Lower leg skin (tissue), 4 donors: Measurements from ENCODE around the gene MAP2K6. TPM values are rescaled to one million over a fixed set of nuclear protein-coding genes. Genes with fewer than 3 reads are reported as not detected.

Experiments
- DNase-seq, 2 donors: peaks; one replicate each; pipeline ENCODE4 v3.0.0-alpha.2; 2019; ENCODE audit warnings: low spot score in 2 of 2
- H3K4me3 ChIP-seq: fragments of 200-600 bp; sonication (generic); 2 replicates; pipeline ENCODE4 v1.5.1; 2017; ENCODE audit warnings: mild to moderate bottlenecking, low read depth; ENCODE audit not compliant: poor library complexity, severe bottlenecking
- POLR2A ChIP-seq, 2 donors: fragments of 450-650 bp; IDR thresholded peaks; one replicate each; pipeline ENCODE4 v1.6.1; 2016 to 2017; ENCODE audit warnings: antibody characterized with exemption in 2 of 2, mild to moderate bottlenecking in 1 of 2, moderate library complexity in 1 of 2
- WGBS, 2 donors: methylation state at CpG; one replicate each; pipeline ENCODE4 v1.1.5; 2018; 5-methylcytosine and 5-hydroxymethylcytosine counted together
- intact Hi-C: fragments of 100-400 bp; cut with DNase I; formaldehyde crosslinking; loops from one replicate; pipeline ENCODE4 v1.15.0; 2023; ENCODE audit warnings: low total_unique reads
- total RNA-seq, 4 donors: library from RNA; depleted of rRNA; stranded (reverse); fragments of >200 nt; gene quantifications; one replicate each; pipeline ENCODE4 v1.1.0, GENCODE V29; 2016
- TF ChIP-seq, protein P1 (sequence below), 3 donors: fragments of 450-650 bp; IDR thresholded peaks; one replicate each; pipeline ENCODE4 v1.5.1; 2016; ENCODE audit warnings: antibody characterized with exemption in 3 of 3, mild to moderate bottlenecking in 3 of 3, moderate library complexity in 2 of 3

The MAP2K6 gene
- total RNA-seq, 4 donors from 2014 or later = 1.7 to 4.4 (median 2.0) TPM

GRCh38 chr17:69447726-69448125 lies 33.2 kb downstream of the MAP2K6 start:
- TF ChIP-seq, protein P1, sequence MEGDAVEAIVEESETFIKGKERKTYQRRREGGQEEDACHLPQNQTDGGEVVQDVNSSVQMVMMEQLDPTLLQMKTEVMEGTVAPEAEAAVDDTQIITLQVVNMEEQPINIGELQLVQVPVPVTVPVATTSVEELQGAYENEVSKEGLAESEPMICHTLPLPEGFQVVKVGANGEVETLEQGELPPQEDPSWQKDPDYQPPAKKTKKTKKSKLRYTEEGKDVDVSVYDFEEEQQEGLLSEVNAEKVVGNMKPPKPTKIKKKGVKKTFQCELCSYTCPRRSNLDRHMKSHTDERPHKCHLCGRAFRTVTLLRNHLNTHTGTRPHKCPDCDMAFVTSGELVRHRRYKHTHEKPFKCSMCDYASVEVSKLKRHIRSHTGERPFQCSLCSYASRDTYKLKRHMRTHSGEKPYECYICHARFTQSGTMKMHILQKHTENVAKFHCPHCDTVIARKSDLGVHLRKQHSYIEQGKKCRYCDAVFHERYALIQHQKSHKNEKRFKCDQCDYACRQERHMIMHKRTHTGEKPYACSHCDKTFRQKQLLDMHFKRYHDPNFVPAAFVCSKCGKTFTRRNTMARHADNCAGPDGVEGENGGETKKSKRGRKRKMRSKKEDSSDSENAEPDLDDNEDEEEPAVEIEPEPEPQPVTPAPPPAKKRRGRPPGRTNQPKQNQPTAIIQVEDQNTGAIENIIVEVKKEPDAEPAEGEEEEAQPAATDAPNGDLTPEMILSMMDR (IDR thresholded peaks at IDR 0.05) = no peak
- TF ChIP-seq POLR2A (IDR thresholded peaks at IDR 0.05) = no peak
- DNase-seq = no peak
- intact Hi-C loops = no loop called here
- no peak overlapping the region for H3K4me3 ChIP-seq
- WGBS, 2 donors = 70 to 78% methylated on average over 5 of the region's 5 CpGs

GRCh38 chr17:69448431-69449102 lies 34.1 kb downstream of the MAP2K6 start:
- TF ChIP-seq POLR2A (IDR thresholded peaks at IDR 0.05) = no peak
- TF ChIP-seq, protein P1 (IDR thresholded peaks at IDR 0.05) = no peak
- H3K4me3 ChIP-seq = no peak overlapping the region
- DNase-seq = no peak
- 65 to 71% methylated on average over 16 of the region's 16 CpGs for WGBS, 2 donors
- intact Hi-C loops = no loop called here

DNA sequence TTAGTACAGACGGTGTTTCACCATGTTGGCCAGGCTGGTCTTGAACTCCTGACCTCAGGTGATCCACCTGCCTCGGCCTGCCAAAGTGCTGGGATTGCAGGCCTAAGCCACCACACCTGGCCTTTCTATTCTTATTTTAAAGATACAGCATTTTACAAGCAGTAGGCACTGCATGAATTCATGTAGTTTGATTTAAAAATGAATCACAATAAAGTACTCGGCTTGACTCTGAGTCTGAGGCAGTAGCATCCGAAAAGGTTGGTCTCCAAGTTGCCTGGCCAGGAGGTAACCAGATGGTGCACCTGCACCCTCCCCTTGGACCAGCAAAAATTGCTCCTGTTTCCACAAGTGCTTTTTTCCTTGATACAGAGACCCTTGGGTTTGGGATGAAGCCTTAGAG lies 35.6 kb downstream of the MAP2K6 start:
- TF ChIP-seq, protein P1 (IDR thresholded peaks at IDR 0.05) = no peak
- TF ChIP-seq POLR2A (IDR thresholded peaks at IDR 0.05) = no peak
- DNase-seq = no peak
- 74 to 97% methylated on average over 4 of the region's 4 CpGs for WGBS, 2 donors
- intact Hi-C loops = no loop called here
- no peak overlapping the region for H3K4me3 ChIP-seq

- TF ChIP-seq POLR2A (IDR thresholded peaks at IDR 0.05) = no peak
- TF ChIP-seq, protein P1 (IDR thresholded peaks at IDR 0.05) = no peak
- DNase-seq = no peak
- WGBS, 2 donors = 92% methylated on average over 7 of the region's 7 CpGs
- no peak overlapping the region for H3K4me3 ChIP-seq
- intact Hi-C loops = no loop called here
Measured at GRCh38 chr17:69450918-69451317, 36.4 kb downstream of the MAP2K6 start.

- DNase-seq = no peak
- H3K4me3 ChIP-seq = no peak overlapping the region
- intact Hi-C loops = no loop called here
- no peak for TF ChIP-seq POLR2A (IDR thresholded peaks at IDR 0.05)
- TF ChIP-seq, protein P1 (IDR thresholded peaks at IDR 0.05) = no peak
- WGBS, 2 donors = 94 to 95% methylated on average over 8 of the region's 8 CpGs
Measured at GRCh38 chr17:69451416-69452394, 37.2 kb downstream of the MAP2K6 start.
